ENCODE data around the gene CD34.
"Not testable (repeated sequence)": the region's sequence is repeated elsewhere in the genome, so short reads cannot be mapped to it uniquely, and the experiment has no call there.

CD34 gene

DNA sequence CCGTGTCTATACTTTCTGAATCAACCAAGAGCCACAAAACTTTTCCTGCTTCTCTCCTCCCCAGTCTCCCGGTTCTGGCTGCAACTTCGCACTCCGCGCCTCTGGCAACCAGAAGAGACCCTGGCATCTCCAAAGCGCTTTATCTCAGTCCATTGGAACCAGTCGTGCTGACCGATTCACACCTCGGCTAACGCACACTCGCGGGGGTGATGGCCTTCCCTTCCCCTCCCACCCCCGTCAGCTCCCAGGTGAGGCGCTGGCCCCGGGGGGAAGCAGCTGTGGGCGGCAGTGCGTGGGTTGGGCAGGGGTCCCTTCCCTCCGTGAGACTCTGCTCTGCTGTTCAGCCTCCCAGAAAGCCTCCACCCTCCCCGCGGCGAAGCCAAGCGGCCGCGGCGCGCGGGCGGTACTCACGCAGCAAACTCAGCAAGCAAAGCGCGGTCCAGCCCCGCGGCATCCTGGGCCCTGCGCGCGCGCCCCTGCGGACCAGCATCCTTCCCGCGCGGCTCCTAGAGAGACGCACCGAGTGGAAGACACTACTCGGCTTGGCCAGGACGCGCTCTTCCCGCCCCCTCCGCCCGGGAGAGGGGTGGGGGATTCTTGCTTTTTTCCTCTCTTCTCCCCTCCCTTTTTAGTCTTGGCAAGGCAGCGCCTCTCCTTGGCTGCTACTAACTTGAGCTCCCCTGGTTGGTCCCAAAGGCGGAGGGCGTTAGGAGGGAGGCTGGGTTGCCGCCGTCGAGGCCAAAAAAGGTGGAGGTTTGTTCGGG lies at the start of gene CD34:
TSS of gene CD34 (minus strand) at position 535 of the 764 bp plus-strand sequence. CDS start at position 490, 45 bp downstream.
- peak; percentile 7 for DNase-seq

DNA sequence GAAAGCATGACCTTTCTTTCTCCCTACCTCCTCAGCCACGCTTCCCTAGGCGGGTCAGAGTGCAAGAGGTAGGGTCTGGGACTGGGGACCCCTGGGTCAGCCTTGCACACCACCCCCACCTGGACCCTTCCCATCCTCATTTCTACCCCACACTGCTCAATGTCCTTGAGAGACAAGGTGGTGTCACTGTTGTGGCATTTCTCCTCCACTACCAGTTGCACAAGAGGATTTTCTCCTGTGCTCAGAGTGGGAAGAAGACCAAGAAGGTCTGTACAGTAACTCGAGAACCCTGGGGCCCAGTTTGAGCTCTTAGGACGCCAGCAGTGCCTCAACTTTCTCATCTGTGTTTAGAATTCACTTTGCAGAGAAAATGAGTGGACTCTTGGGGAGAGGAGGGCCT lies 49.4 kb upstream of the CD34 start:
- DNase-seq = no peak

GRCh38 chr1:207959910-207960309 lies 49.0 kb upstream of the CD34 start:
- no peak for DNase-seq

GRCh38 chr1:207959141-207959825 lies 48.4 kb upstream of the CD34 start:
- no peak for DNase-seq

DNA sequence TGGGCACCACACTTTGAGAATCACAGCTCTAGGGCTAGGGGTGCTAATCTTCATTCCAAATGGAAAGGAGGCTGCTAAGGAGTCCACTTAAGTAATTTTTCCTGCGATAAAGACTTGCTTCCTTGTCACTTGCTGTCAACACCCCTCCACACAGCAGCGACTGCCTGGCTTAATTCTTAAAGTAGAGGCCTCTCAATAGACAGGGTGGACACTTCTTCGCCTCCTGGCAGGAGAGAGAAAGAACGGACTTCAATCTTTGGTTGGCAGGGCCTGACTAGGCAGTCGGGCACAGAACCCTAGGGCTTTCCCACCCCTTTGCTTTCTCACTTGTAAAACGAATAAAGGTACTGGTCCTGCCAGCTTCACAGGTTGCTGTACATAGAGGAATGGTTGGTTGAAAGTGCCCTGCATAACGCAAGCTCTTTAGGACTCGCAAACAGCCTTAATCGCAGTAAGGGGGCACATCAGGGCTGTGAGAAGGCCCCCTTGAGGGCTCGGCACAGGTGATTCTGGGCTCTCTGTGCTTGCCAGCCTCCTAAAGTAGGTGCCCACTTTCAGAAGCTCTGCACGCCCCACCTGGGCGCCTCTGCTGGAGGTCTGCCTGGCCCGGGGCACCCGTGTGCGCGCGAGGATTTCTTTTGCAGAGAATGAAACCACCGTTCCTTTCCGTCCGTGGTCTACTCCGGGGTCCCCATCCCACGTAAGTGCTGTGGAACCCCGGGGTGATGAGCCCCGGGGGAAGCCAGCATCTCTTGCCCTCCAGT lies 47.6 kb upstream of the CD34 start:
- DNase-seq = no peak

GRCh38 chr1:207956986-207957385 lies 46.1 kb upstream of the CD34 start:
- no peak for DNase-seq

DNA sequence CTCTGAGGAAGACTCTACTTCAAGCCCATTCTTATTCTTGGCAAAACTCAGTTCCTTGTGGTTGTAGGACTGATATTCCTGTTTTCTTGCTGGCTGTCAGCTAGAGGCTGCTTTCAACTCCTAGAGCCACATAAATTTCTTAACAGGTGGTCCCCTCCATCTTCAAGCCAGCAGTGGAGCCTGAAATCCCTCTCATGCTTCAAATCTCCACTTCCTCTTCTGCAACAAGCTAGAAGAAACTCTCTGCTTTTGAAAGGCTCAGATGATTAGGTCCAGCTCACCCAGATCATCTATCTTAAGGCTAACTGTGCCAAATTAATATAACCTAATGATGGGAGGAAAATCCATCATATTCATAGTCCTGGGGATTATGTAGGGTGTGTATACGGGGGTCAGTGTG lies 43.2 kb upstream of the CD34 start:
- no peak for DNase-seq

DNA sequence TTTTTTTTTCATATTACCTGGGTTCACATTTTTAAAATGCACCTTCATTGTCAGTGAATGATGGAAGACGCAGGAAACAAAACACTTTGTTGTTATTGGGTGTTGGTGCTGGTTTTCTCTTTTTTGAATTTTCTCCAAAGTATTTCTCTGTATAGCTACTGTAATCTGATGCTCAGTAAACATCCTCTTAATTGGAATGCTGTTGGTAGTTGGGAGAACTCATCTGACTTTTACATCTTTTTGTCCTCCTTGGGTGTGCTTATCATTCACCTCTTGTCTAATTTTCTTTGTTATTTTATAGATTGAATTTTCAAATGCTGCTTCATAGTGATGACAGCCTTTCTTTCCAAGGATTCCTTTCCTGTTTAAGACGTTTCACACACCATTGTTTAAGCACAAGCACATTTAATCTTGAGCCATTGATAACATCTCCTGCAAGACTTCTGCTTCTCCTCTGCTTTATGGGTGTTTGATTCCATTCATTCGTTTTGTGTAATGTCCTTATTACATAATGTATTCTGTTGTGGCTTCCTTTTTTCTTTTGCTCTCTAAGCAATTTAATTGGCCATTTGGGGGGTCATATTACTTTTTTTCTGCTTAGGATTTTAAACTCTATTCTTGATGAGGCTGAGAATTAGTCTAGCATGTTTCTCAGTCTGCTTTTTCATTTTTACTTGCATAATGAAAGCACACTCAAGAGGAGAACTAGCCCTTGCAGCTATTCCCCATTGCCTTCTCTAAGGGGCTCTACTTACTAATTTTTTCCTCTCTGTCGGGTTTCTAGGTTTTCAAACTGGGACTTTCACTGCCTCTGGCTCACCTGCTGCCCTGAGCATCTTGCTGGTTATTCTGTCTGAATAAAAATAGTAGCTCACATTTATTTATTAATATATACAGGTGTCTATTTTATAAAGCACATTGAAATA lies 42.0 kb upstream of the CD34 start:
- DNase-seq = no peak

DNA sequence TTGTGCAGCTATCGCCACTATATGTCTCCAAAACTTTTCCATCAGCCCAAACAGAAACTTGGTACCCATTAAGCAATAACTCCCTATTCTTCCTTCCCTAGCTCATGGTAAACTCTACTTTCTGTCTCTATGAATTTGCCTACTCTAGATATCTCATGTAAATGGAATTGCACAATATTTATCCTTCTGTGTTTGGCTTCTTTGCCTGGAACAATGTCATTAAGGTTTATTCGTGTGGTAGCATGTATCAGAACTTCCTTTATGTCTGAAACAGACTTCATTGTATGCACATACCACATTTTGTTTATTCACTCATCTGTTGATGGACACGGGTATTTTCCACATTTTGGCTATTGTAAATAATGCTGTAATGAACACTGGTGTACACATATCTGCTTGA lies 40.7 kb upstream of the CD34 start:
- no peak for DNase-seq

GRCh38 chr1:207950750-207951149 lies 39.8 kb upstream of the CD34 start:
- DNase-seq = no peak

- no peak for DNase-seq
Measured at GRCh38 chr1:207949571-207950195, 38.8 kb upstream of the CD34 start.

DNA sequence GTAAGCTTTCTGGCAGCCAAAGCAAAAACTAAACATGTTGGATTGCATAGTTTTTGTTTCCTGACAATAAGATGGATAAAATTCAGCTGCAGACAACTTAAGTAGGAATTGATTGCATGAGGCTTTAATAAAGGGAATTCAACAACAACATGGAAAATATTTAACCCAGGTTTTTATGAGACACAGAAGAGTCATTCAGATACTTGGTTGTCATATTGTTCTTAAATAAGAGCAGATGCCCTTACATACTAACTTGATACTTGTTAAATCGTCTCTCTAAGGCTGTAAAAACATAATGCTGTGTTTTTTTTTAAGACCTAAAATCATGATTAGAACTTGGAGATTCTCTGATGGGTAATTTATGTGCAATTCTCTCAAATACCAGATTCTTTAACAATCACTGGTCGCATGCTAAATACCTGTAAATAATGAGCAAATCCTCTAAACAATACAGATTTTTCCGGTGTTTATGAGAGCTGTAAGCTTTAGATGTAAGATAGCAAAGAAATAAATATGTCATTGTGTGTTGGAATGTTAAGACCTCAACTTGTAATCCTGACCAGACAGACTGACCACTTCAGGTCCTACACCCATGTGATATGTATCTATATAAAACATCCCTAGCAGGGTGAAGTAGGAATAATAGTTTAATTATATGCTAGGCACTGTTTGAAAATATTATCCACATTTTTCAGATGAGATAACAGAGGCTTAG lies 37.8 kb upstream of the CD34 start:
- DNase-seq = no peak

DNA sequence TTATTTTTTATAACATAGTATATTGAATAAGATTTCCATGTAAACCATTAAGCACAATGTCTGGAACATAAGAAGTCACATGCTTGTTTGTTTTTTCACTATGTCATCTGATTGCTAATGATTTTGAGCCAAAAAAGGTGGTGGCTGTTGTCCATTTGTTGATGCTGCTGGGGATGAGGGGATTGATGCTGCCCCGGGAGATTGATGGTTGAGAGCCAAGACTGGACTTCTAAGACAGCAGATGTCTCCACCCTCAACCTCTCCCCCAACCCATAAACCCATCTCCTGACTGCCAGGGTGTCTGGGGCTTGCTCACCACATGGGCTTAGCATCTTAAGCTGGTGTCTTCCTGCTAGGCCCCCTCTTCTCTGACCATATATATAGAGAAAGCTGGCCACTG lies 35.8 kb upstream of the CD34 start:
- no peak for DNase-seq

DNA sequence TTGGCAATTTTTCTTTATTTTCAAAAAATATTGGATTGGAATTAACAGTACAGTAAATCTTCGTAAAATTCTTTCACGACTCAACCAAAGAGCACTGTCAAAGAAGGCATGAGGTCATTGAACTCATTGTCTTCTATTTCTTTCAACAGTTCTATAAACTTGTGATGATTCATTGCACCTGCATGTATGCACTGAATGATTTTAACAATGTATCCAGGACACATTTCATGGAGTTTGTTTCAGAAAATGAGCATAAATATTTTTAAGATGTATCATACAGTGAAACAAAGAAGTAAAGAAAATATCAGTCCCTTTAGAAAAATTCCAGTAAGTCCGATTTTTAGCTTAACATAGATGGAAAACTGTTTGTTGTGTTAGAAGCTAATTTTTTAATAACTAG lies 33.6 kb upstream of the CD34 start:
- DNase-seq = no peak

DNA sequence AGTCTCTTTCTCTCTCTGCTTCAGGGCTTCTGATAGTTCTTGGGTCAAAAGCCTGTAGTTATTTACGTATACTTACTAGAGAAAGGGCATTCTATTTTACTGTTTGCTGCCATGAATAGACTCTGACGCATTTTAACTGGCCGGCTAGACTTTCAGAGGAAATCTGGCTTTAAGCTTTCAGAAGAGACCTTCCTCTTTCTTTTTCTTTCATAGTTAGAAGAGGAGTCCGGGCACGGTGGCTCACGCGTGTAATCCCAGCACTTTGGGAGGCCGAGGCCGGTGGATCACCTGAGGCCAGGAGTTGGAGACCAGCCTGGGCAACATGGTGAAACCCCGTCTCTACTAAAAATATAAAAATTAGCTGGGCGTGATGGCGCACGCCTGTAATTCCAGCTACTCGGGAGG lies 31.4 kb upstream of the CD34 start:
- DNase-seq = not testable (repeated sequence)

DNA sequence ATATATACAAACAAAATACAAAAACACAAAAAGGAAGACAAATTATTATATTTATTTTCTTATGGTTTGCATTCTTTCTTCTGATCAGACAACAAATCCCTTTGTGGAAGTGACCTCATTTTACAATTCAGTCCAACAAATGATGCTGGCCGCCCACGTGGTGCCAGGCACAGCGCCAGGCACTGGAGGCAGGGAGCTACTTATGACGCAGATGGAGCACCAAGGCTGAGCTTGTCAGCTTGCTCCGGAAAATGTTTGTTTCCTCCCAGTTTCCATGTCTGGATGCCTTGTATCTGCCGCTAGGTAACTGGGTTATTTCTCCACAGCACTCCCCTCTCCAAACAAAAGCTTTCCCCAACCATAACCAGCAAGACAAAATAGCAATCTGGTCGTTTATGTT lies 30.7 kb upstream of the CD34 start:
- no peak for DNase-seq

DNA sequence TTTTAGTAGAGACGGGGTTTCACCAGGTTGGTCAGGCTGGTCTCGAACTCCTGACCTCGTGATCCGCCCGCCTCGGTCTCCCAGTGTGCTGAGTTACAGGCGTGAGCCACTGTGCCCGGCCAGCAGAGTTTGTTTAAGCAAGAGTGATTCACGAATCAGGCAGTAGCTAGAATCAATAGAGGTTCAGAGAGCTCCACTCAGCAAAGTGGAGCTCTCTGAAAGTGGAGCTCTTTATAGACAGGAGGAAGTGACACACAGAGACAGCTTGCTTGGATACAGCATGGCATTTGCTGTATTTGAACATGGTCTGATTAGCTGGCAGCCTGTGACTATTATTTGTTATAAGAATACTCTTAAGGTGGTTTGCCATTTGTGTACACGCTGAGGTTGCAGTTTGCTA lies 27.1 kb upstream of the CD34 start:
- no peak for DNase-seq

GRCh38 chr1:207937204-207937603 lies 26.3 kb upstream of the CD34 start:
- no peak for DNase-seq

DNA sequence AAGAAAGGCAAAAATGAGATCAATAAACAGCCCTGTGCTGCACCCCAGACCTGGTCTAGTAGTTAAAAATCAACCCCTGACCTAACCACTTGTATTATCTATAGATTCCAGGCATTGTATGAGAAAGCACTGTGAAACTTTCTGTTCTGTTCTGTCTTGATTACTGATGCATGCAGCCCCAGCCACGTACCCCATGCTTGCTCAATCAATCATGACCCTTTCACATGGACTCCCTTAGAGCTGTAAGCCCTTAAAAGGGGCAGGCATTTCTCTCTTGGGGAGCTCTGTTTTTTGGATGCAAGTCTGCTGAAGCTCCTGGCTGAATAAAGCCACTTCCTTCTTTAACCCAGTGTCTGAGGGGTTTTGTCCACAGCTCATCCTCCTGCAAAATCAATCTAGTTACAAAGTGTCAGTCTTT lies 24.2 kb upstream of the CD34 start:
- no peak for DNase-seq

GRCh38 chr1:207933205-207933800 lies 22.4 kb upstream of the CD34 start:
- no peak for DNase-seq

- no peak for DNase-seq
Measured at GRCh38 chr1:207926984-207927383, 16.1 kb upstream of the CD34 start.
